Raji (cell line): ENCODE data around the gene AIFM2.

Experiments
- POLR2A ChIP-seq: IDR thresholded peaks from 2 replicates; pipeline ENCODE4 v1.6.1; 2011; ENCODE audit warnings: low read depth, low read length, control low read depth; ENCODE audit not compliant: insufficient read depth

Gene AIFM2

DNA sequence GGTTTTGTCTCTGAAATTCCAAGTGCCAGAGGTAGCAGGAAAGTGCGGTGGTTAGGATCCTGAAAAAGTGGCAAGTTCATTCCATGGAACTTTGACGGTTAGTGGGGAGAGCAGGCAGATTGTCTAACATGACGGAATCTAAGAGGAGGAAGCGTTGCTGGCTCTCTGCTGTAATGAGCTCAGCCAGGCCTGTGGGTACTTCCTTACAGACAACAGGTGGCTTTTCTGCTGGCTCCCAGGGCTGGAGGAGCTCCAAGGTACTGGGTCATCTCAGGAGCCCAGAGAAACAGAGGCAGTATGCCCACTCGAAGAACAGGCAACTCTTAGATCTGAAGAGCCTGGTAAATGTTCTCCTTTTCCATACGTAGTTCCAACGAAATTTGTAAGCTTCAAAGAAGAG lies 3.1 kb upstream of the AIFM2 start:
- no peak for TF ChIP-seq POLR2A

DNA sequence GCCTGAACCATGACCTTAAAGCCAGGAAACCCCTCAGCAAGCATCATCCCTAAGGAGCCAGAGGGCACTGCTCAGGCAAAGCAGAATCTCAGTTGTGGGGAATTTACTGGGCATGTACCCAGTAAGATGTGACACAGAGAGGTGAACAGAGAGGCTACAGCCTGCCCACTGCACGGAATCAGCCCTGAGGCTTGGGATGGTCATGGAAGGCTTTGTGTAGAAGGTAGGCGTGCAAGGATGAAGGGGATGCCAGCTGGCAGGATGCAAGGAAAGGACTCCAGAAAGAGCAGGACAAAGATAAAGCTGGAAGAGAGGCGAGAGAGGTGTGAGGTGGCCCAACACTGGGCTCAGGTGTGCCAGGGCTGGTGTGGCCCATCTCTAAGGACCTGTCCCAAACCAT lies 2.4 kb upstream of the AIFM2 start:
- TF ChIP-seq POLR2A: no peak

- TF ChIP-seq POLR2A: no peak
Measured at GRCh38 chr10:70131560-70131937, 1.1 kb downstream of the AIFM2 start.

DNA sequence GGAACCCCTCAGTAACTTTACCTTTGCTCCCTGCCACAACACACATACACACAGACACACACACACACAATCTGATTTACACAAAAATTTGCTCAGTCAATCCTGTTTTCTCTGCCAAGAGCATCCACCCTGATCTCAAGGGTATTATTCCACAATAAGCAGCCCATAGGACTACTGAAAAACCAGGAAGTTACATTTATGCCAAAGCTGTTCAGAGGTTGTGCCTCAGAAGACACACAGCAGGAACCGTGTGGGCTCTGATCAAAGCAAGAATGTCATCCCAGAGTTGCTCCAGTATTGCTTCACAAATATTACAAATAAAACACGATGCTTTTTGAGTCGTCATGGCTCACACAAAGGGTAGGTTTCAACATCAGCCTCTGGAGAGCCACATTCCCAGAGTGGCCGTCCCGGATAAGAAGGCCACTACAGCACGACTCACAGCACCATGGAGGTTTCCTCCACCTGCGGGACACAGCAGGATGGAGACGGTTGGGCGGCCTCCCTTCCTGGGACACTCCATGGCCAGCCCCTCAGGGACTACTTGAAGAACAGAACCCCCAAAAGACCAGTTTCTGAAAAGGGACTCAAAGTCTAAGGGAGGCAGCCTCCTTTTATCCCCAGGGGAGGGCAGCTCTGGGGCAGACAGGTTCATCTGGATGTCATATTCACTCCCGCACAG lies 1.6 kb downstream of the AIFM2 start:
- no peak for TF ChIP-seq POLR2A

- no peak for TF ChIP-seq POLR2A
Measured at GRCh38 chr10:70126700-70127395, 5.8 kb downstream of the AIFM2 start.

- TF ChIP-seq POLR2A: no peak
Measured at GRCh38 chr10:70125918-70126552, 6.6 kb downstream of the AIFM2 start.

GRCh38 chr10:70124918-70125317 lies 7.7 kb downstream of the AIFM2 start:
- TF ChIP-seq POLR2A: no peak

- TF ChIP-seq POLR2A: no peak
Measured at GRCh38 chr10:70124415-70124814, 8.2 kb downstream of the AIFM2 start.

DNA sequence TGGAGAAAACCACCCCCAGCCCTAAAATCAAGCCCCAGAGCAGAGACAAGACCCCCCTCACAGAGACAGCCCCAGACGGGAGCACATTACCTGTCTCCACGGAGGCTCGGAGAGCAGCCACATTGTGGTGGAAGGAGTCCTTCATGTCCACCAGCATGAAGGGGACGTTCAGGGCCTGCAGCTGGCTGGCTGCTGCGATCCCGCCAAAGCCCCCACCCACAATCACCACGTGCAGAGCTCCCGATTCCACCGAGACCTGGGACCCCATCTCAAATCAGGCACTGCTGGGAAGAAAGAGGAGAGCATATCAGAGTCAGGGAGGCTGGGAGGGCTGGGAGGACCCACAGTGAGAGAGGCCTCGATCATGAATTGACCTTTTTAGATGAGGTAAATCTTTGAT lies 8.8 kb downstream of the AIFM2 start:
- TF ChIP-seq POLR2A: no peak

GRCh38 chr10:70122742-70123141 lies 9.9 kb downstream of the AIFM2 start:
- no peak for TF ChIP-seq POLR2A

DNA sequence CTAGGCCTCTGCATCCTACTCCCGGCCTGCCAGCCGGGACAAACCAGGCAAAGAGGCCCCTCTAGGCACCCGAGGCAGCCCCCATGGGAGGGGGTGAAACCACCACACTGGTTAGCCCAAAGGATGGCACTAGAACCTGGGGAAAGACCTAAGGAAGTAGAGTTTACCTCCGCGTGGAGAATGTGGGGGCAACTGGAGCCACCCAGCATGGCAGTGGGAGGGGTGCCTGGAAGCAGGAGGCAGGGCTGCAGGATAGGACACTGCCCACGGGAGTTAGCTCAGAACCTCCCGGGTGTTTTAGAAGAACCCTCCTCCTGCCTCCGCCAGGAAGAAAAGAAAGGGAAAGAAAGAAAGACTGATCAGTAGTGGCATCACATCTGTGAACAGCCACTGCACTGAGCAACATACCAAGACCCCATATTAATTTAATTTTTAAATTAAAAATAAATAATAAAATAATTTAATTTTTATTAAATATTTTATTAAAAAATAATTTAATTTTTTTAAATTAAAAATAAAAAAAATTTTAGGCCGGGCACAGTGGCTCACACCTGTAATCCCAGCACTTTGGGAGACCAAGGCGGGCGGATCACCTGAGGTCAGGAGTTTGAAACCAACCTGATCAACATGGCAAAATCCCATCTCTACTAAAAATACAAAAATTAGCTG lies 11.2 kb downstream of the AIFM2 start:
- TF ChIP-seq POLR2A: no peak

DNA sequence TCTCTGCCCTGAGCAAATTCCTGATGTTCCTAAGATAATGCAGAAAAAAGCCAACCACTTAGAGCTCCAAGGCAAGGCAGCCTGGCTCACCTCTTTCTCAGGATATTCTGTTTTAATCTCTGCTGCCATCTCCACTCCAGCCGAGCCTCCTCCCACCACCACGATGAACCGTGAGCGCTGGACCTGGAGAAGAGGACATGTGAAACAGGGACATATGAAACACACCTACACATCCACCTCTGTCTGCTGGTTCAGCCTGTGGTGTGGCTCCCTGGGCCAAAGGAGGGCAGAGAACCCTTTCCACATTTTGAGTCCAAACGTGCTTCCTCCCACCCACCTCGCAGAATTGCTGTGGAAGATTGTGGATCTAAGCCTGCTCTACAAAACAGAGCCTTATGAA lies 12.2 kb downstream of the AIFM2 start:
- no peak for TF ChIP-seq POLR2A

DNA sequence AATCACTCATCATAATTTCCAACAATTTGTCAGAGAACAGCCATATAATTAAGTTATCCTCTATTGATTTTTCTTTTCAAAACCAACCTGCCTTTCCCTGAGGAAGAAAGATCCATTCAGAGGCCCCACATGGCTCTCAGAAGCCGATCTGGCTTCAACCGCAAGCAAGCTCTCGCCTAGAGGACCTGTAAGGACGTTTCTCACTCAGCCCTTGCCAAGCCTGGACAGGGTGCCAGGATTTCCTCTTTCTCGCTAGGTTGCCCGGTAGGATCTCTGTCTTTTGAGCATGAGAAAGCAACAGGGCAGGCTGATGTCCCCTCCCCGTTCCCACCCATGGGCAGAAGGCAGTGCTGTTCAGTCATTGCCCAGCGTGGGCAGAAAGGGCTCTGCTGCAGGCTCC lies 13.0 kb downstream of the AIFM2 start:
- TF ChIP-seq POLR2A: no peak

GRCh38 chr10:70119197-70119596 lies 13.4 kb downstream of the AIFM2 start:
- TF ChIP-seq POLR2A: no peak

GRCh38 chr10:70118196-70118595 lies 14.4 kb downstream of the AIFM2 start:
- TF ChIP-seq POLR2A: no peak

DNA sequence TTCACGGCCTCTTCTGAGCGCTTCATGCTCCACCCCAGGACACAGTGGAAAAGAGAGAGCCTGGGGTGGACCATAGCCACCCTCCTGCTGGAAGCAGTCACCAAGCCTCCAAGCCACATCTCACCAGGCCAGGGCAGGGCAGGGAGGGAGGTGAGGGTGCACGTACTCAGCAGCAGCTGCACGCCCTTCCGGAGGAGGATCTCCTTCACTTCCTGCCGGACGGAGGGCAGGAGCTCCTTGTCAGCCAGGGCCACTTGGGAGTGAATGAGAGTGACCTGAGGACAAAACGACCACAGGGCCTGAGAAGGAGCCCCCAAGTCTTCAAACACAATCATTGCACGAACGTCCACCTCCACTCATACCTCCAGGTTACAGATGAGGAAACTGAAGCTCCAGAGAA lies 15.0 kb downstream of the AIFM2 start:
- no peak for TF ChIP-seq POLR2A
